HG02840 (cell line): Measurements from ENCODE around the gene ARID1B.

Experiments used
- ATAC-seq: cut with Tn5 transposase; IDR thresholded peaks from one replicate; pipeline ENCODE4 v1.9.1; 2021; ENCODE audit warnings: mild to moderate bottlenecking, moderate library complexity, moderate number of reproducible peaks; ENCODE audit not compliant: unreplicated experiment, low FRiP score

Gene ARID1B

DNA sequence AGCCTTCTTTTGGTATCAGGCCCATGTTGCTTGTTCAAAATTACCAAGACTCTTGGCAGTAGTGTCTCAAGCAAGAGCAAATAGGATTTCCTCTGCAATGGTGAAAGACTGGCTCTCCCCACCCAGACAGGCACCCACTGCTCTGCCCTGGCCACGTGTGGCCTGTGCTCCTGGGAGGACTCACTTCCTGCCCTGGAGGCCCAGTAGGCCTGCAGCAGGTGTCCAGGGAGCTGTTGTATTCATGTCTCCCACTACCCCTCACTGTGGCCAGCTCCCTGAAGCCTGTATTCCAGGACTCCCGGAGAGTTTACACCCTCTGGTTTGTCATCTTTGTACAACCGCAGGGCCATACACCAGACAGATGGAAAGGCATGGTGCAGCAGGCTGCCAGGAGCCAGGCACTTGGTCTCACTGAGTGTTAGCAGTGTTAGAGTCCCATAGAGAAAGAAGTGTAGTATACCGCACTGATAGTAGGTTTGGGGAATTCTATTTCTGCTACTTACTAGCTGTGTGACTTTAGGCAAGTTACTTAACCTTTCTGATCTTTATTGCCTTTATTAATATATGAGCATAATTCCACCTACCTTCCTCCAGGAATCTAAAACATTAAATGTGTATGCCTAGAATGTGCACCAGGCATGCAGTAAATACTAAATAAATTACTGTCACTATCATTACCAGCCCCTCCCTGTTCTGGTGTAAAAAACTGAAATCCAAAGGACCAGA lies 386.4 kb downstream of the ARID1B start:
- no peak for ATAC-seq

DNA sequence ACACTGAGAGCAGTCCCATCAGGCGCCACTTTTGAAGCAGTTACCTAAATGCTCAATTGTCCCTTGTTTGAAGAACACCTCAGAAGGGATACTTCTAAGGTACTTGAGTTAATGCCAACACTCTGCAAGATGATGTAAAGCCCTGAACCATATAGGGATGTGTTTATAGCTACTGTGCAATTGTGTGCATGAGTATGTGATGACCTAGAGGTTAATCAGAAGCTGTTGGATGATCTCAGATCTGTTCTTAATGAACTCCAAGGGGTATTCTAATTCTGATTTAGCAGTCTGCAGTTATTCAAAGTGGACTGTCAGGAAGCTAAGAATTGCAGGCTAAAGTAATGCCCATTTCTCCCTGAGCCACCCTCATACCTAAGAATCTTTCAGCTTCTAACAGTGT lies 387.8 kb downstream of the ARID1B start:
- no peak for ATAC-seq

DNA sequence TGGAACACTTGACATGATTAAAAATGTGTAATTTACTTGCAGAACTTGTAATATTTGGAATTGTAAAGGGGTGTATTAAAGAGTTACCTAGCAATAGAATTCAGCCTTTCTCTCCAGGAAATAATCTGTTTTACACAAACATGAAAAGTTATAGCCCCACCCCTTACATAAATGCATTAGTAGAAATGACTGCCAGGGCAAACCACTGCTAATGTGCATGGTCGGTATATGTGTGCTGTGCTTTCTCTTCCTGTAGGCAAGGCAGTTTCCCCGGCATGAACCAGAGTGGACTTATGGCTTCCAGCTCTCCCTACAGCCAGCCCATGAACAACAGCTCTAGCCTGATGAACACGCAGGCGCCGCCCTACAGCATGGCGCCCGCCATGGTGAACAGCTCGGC lies 389.6 kb downstream of the ARID1B start:
- no peak for ATAC-seq

DNA sequence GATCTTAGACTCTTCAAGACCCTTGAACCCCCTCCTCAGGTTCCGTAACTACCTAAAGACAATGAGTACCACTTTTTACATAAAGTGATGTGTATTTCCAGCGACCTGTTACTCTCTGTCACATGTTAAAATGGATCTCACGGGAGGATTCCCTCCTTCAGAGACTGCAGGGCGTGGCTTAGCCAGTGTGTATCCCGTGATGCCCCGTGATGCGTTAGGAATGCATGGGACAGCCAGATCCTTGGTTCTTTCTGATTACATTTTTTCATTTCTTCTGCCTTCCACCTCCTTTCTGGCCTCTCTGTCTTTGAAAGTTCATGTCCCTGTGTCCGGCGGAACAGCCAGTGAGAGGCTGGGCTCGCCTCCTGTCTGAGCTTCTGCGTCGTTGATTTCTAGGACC lies 390.7 kb downstream of the ARID1B start:
- no peak for ATAC-seq

DNA sequence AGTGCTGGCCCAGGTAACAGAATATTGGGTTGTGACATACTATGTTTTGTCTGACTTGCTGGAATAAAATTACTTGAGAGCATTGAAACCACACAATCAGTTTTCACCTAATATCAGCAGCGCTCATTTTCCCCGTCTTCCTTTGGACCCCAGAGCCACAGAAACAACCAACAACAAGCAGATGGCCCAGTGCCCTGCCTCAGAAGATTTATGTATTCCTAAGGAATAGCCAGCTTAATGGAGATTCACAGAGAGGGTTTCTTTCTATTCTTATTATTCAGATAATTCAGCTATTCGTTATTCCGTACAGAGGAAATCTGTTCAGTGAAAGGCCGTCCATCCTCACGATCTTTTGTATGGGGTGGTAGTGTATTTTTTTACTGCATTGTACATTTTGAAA lies 391.3 kb downstream of the ARID1B start:
- ATAC-seq, result no peak

DNA sequence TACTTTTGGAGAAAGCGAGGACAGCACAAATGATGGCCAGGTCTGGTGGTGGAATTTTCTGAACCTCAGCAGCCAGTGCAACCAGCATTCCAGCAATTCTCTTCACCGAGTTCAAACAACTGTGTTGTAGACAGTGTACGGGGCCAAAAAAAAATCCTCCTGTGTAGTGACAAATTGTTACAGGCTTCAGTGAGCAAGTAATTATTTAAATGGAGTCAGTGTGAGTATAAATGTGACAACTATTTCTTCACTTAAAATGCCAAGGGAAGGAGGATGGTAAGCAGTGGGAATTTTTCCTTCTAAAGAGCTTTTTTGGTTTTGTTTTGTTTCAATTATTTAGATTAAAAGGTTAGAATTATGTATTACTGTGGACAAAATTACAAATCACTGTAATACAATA lies 392.0 kb downstream of the ARID1B start:
- no peak for ATAC-seq

DNA sequence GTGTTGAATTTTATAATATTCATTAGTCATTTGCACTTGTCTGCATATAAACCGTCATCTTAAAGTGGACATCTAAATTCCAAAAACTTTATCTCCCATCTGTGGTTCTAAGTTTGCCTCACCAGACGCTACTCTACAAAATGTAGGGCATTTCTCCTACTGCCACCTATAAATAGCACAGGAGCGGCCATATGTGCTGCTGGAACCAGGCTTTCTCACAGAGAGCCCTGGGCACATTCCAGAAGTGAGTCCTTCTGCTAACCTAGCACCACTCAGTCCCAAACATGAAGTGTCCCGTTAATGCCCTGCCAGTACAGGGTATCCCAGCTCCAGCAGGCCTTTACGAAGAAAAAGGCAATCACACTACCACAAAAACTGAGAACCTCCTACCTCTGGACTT lies 392.5 kb downstream of the ARID1B start:
- ATAC-seq, result no peak

DNA sequence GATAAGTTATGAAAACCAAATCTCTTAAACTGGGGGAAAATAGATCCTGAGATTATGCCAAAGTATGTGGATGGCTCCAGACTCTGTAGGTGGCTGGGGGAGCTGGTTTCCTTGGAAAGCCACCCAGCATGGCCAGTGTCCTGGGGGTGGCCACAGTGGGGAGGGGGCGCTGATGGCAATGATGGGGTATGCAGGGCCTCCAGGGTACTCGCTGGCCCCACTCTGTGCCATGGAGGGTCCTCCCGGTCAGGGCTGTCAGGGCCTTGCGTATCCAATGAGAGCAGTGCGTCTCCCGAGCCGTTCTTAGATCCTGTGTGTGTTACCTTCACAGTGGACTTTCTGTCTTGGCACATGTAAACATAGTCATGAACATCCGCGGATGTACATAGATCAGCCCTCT lies 393.4 kb downstream of the ARID1B start:
- no peak for ATAC-seq

DNA sequence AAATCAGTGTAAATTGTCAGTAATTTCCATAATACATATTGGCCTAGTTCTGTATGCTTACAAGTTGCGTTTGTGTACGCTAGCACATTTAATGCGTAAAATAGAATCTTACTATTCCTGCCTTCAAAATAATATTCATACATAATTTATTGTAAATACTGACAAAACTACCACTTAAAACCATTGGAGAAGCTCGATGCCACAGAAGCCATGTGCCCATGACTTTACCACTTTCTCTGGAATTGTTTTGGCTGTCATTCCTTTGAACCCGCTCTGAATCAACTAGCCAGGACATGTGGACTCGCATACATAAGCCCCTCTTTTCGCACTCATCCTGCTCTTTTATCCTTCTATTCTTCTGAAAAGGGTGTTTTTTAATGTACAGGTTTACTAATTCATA lies 394.6 kb downstream of the ARID1B start:
- ATAC-seq, result no peak

DNA sequence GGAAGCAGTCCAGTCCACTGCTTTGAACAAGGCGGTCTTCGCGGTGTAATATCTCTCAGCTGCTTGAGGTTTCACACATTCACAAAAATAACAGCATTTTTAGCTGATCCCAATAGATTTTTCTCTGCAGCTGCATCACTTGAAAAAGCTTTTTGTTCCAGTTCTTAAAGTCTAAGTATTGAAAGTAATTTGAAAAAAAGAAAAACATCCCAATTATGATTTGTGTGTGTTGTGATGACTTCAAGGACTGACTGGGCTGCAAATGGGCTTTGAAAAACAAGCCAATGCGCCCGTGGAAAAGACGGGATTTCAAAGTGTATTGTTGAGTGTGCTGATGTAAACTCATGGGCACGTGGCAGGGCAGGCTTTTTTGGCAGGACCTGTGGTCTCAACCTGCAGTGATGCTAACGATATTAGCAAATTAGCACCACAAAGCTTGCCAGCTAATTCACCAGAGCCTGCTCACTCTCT lies 395.1 kb downstream of the ARID1B start:
- ATAC-seq, result no peak

DNA sequence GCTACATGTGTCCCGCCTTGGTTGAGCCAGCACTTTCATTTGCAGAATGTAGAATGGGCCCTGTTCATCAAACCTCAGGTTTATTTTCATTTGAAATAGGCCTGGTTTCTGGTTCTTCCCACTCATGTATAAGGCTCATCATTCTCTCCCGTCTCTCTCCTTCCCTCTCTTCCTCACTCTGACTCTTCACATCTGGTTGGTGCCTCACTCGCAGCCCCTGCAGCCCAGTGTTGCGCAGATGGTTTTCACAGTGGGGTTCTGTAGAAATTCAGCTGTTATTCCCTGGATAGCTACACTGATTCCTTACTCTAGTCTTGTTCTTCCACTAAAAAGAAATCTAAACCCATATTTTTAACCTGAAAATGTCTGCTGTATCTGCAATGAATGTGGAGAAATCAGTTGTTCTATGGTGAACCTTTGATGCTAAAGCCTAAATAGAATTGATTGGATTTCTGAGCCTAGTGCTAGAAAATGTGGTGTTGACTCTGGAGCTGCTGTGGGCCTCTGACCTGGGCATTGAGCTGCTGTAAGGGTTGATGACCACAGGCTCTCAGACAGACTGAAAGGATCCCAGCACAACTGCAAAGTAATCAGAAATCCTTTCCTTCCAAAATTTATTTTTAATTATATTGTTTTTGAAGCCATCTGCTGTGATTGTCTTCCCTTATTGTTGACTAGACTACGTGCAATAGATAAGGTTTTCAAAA lies 395.8 kb downstream of the ARID1B start:
- no peak for ATAC-seq

DNA sequence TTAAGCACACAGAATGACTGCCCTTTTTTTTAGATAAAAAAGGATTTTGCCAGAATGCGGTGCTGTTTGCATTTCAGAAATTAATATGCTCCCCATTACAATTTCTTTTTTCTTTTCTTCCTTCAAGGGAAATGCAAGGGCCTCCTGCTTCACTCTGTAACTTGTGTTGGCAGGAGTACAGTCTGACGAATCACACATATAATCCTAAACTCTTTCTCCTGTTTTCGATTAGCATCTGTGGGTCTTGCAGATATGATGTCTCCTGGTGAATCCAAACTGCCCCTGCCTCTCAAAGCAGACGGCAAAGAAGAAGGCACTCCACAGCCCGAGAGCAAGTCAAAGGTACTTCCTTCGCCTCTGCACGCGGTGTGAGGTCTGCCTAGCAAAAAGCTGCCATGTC lies 396.6 kb downstream of the ARID1B start:
- ATAC-seq, result no peak

DNA sequence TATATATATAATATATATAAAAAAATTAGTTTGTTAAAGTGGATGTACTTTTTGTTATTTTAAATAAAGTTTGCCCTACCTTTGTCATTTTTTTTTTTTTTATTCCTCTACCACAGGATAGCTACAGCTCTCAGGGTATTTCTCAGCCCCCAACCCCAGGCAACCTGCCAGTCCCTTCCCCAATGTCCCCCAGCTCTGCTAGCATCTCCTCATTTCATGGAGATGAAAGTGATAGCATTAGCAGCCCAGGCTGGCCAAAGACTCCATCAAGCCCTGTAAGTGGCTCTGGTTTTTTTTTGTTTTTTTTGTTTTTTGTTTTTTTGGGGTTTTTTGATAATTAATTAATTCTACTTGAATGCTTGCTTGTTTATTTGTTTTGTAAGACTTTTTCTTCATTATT lies 397.6 kb downstream of the ARID1B start:
- no peak for ATAC-seq

DNA sequence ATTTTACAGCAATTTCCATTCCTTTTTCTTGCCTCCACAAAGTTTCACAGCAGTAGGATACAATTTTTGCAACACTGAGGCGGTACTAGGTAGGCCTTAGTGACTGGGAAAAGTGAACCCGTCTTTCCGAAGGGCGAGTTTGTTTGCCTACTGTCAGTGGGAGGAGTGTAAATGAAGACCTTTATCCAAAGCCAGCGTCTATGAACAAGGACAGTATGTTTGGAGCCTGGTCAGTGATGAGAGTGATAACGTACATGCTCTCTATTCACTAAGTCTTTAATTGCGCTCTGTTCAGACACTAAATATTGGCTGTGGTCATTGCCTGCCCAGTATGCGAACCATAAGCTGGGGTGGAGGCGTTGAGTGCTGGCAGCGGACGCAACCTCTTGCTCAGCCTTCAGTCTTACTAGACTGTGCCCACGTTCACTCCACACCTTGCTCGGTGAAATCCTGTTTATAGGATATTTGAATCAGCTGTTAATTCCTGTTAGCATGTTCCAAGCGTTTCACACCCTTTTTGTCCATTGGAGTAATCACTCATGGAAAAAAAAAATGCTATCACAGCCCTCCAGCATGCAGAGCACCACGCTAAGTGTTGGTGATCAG lies 400.7 kb downstream of the ARID1B start:
- no peak for ATAC-seq

DNA sequence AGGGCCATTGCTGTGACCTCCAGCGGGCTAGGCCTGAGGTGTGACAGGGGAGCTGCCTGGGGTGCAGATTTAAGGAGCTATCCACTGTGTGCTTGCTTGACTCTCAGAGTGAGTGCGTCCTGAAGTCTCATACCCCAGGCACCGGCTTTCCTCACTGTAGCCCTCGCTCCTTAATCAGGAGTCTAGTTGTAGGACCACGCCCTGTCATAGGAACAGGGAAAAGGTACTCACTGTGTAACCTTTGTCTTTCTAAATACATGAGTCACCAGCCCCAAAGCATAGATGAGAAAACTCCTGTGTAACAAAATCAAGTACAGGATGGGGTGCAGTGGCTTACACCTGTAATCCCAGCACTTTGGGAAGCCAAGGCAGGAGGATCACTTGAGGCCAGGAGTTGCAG lies 404.5 kb downstream of the ARID1B start:
- no peak for ATAC-seq

DNA sequence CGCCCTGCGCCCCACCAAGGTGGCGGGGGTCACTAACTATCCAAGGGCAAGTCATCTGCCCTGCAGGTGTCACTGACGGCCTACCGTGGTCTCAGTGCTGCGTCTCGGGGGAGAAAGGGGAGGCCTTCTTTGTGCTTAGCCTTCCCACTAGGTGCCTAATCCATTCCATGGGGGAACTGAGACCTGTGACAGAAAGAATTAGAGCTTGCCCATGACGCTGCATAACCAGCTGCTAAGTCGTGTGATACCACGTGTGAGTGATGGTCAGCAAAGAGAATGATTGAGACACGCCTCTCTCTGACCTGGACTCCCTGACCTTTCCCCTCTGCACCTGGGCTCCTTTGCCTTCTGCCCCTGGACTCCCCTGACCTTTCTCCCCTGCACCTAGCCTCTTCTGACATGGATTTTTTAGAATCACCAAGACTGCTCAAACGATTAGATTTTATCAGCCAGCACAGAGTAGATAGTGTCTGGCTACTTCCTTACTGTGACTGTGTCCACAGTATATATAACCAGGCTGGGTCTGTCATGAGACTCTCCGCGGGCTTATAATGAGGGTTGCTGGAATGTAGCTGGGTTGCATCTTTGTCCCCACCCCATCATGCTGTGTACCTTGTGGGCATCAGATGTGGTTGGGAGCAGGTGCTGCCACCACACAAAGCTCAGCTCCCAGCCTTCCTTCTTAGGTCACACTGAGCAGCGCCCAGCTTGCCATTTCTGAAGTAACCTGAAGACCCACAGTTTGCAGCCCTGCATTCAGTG lies 405.5 kb downstream of the ARID1B start:
- no peak for ATAC-seq

DNA sequence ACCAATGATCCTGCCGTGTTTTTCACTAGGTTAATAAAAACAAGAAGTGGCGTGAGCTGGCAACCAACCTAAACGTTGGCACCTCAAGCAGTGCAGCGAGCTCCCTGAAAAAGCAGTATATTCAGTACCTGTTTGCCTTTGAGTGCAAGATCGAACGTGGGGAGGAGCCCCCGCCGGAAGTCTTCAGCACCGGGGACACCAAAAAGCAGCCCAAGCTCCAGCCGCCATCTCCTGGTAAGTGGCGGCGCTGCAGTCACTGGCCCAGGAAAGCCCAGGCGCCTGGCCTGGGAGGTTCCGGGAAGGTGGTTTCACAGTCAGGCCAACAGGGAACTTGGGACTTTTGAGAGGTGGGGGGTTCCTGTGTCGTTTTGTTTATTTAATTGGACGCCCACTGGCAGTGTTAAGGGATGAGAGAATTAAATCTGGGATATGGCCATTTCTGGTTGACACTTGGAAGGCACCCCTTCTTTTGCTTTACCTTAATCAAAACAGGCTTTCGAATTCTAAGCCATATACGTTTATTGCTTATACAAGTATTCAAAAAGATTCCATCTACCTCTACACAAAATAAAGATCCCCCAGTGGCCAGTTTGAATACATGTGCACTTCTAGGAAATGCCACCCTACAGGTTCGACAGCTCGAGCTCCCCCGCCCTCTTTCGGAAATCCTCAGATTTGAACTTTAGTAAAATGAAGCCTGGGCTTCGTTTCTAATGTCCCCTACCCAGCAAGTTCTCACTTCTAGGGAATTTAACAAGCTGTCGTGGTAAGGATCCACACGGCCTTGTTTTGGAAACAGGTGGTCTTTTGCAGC lies 407.2 kb downstream of the ARID1B start:
- ATAC-seq, result no peak

DNA sequence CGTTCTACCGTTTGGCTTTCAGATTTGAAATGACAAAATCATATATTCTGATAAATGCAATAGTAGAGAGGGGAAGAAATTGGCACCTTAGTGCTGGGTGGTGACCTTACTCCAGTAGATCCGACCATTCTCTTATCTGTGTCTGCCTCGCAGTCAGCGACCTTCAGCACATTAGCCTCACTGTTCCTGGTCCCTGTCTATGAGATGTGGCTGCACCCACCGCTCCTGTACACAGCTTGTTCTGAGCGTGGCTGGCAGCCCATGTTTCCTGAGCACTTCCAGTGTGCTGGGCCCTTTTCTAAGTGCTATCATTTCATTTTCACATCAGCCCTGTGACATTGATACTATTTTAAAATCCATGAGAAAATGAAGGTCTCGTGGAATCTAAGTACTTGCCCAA lies 408.0 kb downstream of the ARID1B start:
- no peak for ATAC-seq

DNA sequence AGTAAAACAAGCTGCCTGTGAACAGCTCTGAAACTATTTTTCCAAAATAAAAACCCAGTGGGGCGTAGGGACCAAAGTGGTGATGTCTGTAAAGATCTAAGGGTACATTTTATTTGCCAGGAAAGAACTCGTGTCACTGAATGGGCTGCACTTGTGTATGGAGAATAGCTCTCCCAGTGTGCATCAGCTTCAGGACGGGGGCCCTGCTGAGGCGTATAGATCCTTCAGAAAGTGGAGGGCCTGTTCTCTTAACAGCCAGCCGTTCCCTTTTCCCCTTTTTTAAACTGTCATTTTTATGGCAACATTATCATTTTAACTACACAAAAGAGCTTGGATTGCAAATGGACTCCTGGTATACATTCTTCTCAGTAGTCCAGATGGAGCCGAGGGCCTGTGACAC lies 408.8 kb downstream of the ARID1B start:
- no peak for ATAC-seq

DNA sequence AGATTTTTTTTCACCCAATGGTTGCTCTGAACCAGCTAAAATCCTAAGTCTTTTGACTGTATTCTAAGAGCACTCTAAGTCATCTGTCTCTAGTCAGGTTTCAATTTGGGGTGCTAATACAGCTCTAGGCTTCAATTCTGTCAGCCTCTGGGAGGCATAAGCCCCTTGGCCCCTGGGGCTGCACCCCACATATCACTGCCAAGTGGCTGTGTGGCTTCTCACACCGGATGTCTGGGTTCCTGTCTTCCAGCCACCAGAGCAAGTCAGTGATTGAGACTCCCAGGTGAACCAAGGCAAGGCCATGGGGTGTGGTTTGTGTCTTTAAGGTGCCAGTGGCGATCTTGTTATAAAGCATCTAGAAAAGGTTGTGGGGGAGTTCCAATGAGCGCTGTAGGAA lies 409.6 kb downstream of the ARID1B start:
- no peak for ATAC-seq
